CD14-positive monocyte (primary cell): ENCODE measurements around the gene CDH5. TPM values are rescaled to one million over a fixed set of nuclear protein-coding genes. Genes with fewer than 3 reads are reported as not detected.

Source experiments
- DNase-seq, 3 donors: peaks; one replicate each; pipeline ENCODE4 v3.0.0-alpha.2; 2011 to 2022
- H2AFZ ChIP-seq: 2 replicates; pipeline ENCODE4 v1.6.0; 2012; ENCODE audit warnings: mild to moderate bottlenecking, low read depth, low read length, inconsistent platforms; ENCODE audit not compliant: insufficient read depth, poor library complexity, severe bottlenecking
- H3K27ac ChIP-seq, 2 donors: 1 replicate in 1 of 2; 2 replicates in 1 of 2; pipeline ENCODE4 v1.5.1; 2012 to 2013; ENCODE audit warnings: low read length in 2 of 2, control low read depth in 1 of 2, inconsistent platforms in 1 of 2, low read depth in 1 of 2, mild to moderate bottlenecking in 1 of 2
- H3K27me3 ChIP-seq, 2 donors: one replicate each; pipeline versions ENCODE4 v1.6.0 to v1.6.1; 2011 to 2013; ENCODE audit warnings: low read length in 2 of 2; ENCODE audit not compliant: control insufficient read depth in 2 of 2, insufficient read depth in 2 of 2
- H3K36me3 ChIP-seq, 2 donors: replicated peaks in 1 of 2; 1 replicate in 1 of 2; 2 replicates in 1 of 2; pipeline versions ENCODE4 v1.5.1 to v1.6.1; 2012 to 2013; ENCODE audit warnings: low read length in 2 of 2, control low read depth in 1 of 2, inconsistent platforms in 1 of 2, mild to moderate bottlenecking in 1 of 2; ENCODE audit not compliant: insufficient read depth in 2 of 2, control insufficient read depth in 1 of 2
- H3K4me1 ChIP-seq, 2 donors: 1 replicate in 1 of 2; 2 replicates in 1 of 2; pipeline versions ENCODE4 v1.5.1 to v1.6.1; 2012 to 2013; ENCODE audit warnings: low read length in 2 of 2, control low read depth in 1 of 2, inconsistent platforms in 1 of 2, mild to moderate bottlenecking in 1 of 2, moderate library complexity in 1 of 2; ENCODE audit not compliant: insufficient read depth in 2 of 2, control insufficient read depth in 1 of 2
- H3K4me2 ChIP-seq: replicated peaks from 2 replicates; pipeline ENCODE3; 2012; ENCODE audit warnings: low read length, moderate library complexity, mild to moderate bottlenecking; ENCODE audit not compliant: poor library complexity, severe bottlenecking; ENCODE audit errors: extremely low read depth
- H3K4me3 ChIP-seq, 3 experiments: fragments of 200-600 bp in 1 of 3; sonication (generic) in 1 of 3; replicated peaks in 1 of 3; 1 replicate in 2 of 3; 2 replicates in 1 of 3; pipeline ENCODE4 v1.5.1; 2011 to 2013; ENCODE audit warnings: low read length in 3 of 3, mild to moderate bottlenecking in 3 of 3, control low read depth in 2 of 3, low read depth in 2 of 3, inconsistent platforms in 1 of 3, moderate library complexity in 1 of 3
- H3K79me2 ChIP-seq: 2 replicates; pipeline ENCODE4 v1.6.0; 2012; ENCODE audit warnings: mild to moderate bottlenecking, control low read depth, inconsistent platforms, low read length, moderate library complexity; ENCODE audit not compliant: insufficient read depth
- H3K9ac ChIP-seq: 2 replicates; pipeline ENCODE4 v1.6.0; 2017; ENCODE audit warnings: low read length, mild to moderate bottlenecking; ENCODE audit not compliant: insufficient read depth, poor library complexity, severe bottlenecking
- H3K9me3 ChIP-seq, 2 donors: replicated peaks in 1 of 2; 1 replicate in 1 of 2; 2 replicates in 1 of 2; pipeline versions ENCODE4 v1.5.1 to v1.6.1; 2012 to 2013; ENCODE audit warnings: low read length in 2 of 2, control low read depth in 1 of 2; ENCODE audit not compliant: control insufficient read depth in 1 of 2, insufficient read depth in 1 of 2
- H4K20me1 ChIP-seq: 2 replicates; pipeline ENCODE4 v1.6.0; 2012; ENCODE audit warnings: mild to moderate bottlenecking, low read length, control low read depth, moderate library complexity; ENCODE audit not compliant: insufficient read depth
- H3K27ac Mint-ChIP-seq, 7 donors: one replicate each; pipeline ENCODE4 v1.8.0; 2020; ENCODE audit warnings: mild to moderate bottlenecking in 7 of 7, mixed read lengths in 7 of 7, moderate library complexity in 6 of 7, inconsistent platforms in 2 of 7
- H3K27me3 Mint-ChIP-seq, 3 donors: one replicate each; pipeline ENCODE4 v1.8.0; 2021 to 2022; ENCODE audit warnings: low read depth in 3 of 3, mild to moderate bottlenecking in 3 of 3, mixed read lengths in 3 of 3, moderate library complexity in 3 of 3, inconsistent platforms in 1 of 3
- H3K36me3 Mint-ChIP-seq, 2 donors: one replicate each; pipeline ENCODE4 v1.8.0; 2020; ENCODE audit warnings: mixed read lengths in 2 of 2, inconsistent platforms in 1 of 2, mild to moderate bottlenecking in 1 of 2
- H3K4me1 Mint-ChIP-seq: one replicate; pipeline ENCODE4 v1.8.0; 2020; ENCODE audit warnings: mild to moderate bottlenecking, mixed read lengths
- H3K4me3 Mint-ChIP-seq, 2 donors: one replicate each; pipeline ENCODE4 v1.8.0; 2020; ENCODE audit warnings: mild to moderate bottlenecking in 2 of 2, mixed read lengths in 2 of 2, moderate library complexity in 1 of 2
- H3K9me3 Mint-ChIP-seq, 7 donors: one replicate each; pipeline ENCODE4 v1.8.0; 2020 to 2022; ENCODE audit warnings: mixed read lengths in 7 of 7, mild to moderate bottlenecking in 6 of 7, moderate library complexity in 6 of 7, inconsistent platforms in 2 of 7
- WGBS: methylation state at CpG from one replicate; pipeline ENCODE4 v1.1.5; 2013; ENCODE audit warnings: missing lambda C conversion rate; ENCODE audit not compliant: insufficient coverage; 5-methylcytosine and 5-hydroxymethylcytosine counted together
- intact Hi-C, 2 donors: fragments of 100-400 bp; cut with micrococcal nuclease; formaldehyde crosslinking; loops; one replicate each; pipeline versions ENCODE4 v1.15.0 to v1.15.1; 2023
- polyA plus RNA-seq, 3 donors: library from polyadenylated mRNA; depleted of rRNA in 1 of 3; unstranded in 2 of 3; stranded (reverse) in 1 of 3; fragments of 300-500 nt in 2 of 3; fragments of >200 nt in 1 of 3; fragmentation: Illumina TruSeq in 2 of 3; gene quantifications; 1 replicate in 2 of 3; 2 replicates in 1 of 3; pipeline ENCODE4 v1.2.3, GENCODE V29; 2012 to 2021
- TF ChIP-seq, protein P1 (sequence below): fragments of 200-600 bp; IDR thresholded peaks from one replicate; pipeline ENCODE4 v1.8.0; 2022; ENCODE audit warnings: antibody characterized with exemption, mild to moderate bottlenecking

Gene CDH5
- polyA plus RNA-seq, 3 donors = 0.12 to 0.22 TPM; not detected in 1

DNA sequence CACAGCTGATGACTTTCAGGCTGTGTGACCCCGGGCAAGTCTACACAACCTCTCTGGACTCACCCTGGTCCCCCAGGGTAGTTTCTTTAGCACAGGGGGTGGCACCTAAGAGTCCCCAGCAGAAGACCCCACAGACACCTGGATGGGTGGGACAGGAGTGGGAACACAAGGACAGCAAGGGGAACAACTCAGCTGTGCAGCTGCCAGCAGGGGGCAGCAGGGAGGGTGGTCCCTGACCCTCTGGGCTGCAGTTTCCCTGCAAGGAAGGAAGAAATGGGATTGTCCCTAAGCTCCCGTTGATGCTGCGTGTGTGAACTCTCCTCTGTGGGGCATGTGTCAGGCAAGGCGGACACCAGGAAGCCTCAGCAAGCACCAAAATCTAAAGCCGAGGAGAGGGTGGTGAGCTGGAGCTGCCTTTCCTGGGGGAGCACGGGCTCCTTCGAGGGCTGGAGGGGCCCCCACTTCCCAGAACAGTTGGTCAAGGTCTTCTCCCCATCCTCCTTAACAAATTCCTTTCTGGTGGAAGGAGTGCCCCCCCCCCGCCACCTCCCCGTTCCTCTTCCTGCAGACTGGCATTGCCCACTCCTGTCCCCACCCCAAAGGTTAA is 24.1 kb upstream of the CDH5 start:
- Mint-ChIP-seq H3K36me3 (no peaks in the 10 kb centered on the region), H3K27me3 (peaks cover 8 to 20% (median 10%) of the 10 kb centered on the region in 3 donors), H3K9me3 (no peaks in the 10 kb centered on the region), H3K4me3 (no peak overlapping the region), H3K27ac (no peak overlapping the region), H3K4me1 (peaks cover 5% of the 10 kb centered on the region)
- TF ChIP-seq, protein P1, sequence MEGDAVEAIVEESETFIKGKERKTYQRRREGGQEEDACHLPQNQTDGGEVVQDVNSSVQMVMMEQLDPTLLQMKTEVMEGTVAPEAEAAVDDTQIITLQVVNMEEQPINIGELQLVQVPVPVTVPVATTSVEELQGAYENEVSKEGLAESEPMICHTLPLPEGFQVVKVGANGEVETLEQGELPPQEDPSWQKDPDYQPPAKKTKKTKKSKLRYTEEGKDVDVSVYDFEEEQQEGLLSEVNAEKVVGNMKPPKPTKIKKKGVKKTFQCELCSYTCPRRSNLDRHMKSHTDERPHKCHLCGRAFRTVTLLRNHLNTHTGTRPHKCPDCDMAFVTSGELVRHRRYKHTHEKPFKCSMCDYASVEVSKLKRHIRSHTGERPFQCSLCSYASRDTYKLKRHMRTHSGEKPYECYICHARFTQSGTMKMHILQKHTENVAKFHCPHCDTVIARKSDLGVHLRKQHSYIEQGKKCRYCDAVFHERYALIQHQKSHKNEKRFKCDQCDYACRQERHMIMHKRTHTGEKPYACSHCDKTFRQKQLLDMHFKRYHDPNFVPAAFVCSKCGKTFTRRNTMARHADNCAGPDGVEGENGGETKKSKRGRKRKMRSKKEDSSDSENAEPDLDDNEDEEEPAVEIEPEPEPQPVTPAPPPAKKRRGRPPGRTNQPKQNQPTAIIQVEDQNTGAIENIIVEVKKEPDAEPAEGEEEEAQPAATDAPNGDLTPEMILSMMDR = peak; percentile 74
- no peaks in the 10 kb centered on the region for H3K36me3 ChIP-seq
- H4K20me1 ChIP-seq = no peaks in the 10 kb centered on the region
- no peaks in the 10 kb centered on the region for H3K27me3 ChIP-seq
- H3K4me3 ChIP-seq = no peak overlapping the region
- intact Hi-C loops = loop anchor here in 1 of 2 donors (10.0 kb wide), 1 partner anchor 58 kb away; no protein-coding TSS in a partner anchor
- no peak overlapping the region for H3K27ac ChIP-seq
- H3K4me1 ChIP-seq = no peaks in the 10 kb centered on the region
- WGBS = 64% methylated on average over 4 of the region's 9 CpGs
- H3K4me2 ChIP-seq = no peak overlapping the region
- H3K9me3 ChIP-seq = no peaks in the 10 kb centered on the region
- no peak for DNase-seq
- H2AFZ ChIP-seq = no peak overlapping the region
- no peaks in the 10 kb centered on the region for H3K79me2 ChIP-seq
- H3K9ac ChIP-seq = no peak overlapping the region

DNA sequence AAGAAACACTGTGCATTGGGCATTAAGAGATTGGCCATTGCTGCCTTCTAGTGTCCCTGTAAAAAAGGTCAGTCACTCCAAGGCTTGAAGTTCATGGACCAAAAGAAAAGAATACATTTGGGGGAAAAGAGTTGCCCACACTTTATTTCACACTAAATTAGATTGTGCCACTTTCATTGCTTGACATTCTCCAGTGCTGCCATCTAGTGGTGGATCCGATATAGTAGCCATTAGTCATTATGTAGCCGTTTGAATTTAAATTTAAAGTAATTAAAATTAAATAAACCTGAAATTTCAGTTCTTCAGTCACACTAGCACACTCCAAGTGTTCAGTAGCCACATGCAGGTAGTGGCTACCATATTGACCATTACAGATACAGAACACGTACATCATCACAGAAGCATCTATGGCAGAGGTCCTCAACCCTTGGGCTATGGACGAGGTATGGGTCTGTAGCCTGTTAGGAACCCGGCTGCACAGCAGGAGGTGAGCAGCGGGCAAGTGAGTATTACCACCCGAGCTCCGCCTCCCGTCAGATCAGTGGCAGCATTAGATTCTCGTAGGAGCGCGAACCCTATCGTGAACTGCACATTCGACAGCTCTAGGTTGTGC is 21.9 kb upstream of the CDH5 start:
- no peaks in the 10 kb centered on the region for H3K9me3 ChIP-seq
- H3K4me2 ChIP-seq = no peak overlapping the region
- peaks cover 0 to 2% (median 0%) of the 10 kb centered on the region in 7 donors for H3K9me3 Mint-ChIP-seq
- peaks cover 5% of the 10 kb centered on the region for H3K4me1 Mint-ChIP-seq
- no peaks in the 10 kb centered on the region for H3K4me1 ChIP-seq
- DNase-seq = peak in 2 of 3 donors; percentile 42
- H3K27ac Mint-ChIP-seq = no peak overlapping the region
- TF ChIP-seq, protein P1 = peak; percentile 95
- no peak overlapping the region for H3K4me3 Mint-ChIP-seq
- 85% methylated on average over 12 of the region's 14 CpGs for WGBS
- H2AFZ ChIP-seq = no peak overlapping the region
- H3K27ac ChIP-seq = no peak overlapping the region
- no peaks in the 10 kb centered on the region for H3K36me3 Mint-ChIP-seq
- no peak overlapping the region for H3K9ac ChIP-seq
- H3K79me2 ChIP-seq = no peaks in the 10 kb centered on the region
- no peaks in the 10 kb centered on the region for H4K20me1 ChIP-seq
- intact Hi-C loops = loop anchor here in 1 of 2 donors (10.0 kb wide), 1 partner anchor 60 kb away; no protein-coding TSS in a partner anchor
- H3K27me3 Mint-ChIP-seq = peaks cover 10 to 24% (median 12%) of the 10 kb centered on the region in 3 donors
- no peak overlapping the region for H3K4me3 ChIP-seq
- H3K27me3 ChIP-seq = no peaks in the 10 kb centered on the region
- H3K36me3 ChIP-seq = no peaks in the 10 kb centered on the region
